A673 (cell line): Measurements from ENCODE around the gene CBFA2T3.

Source experiments
- EZH2 ChIP-seq: fragments of 200-600 bp; sonication (generic); IDR thresholded peaks from 2 replicates; pipeline ENCODE4 v1.6.1; 2017; ENCODE audit warnings: borderline replicate concordance, low read depth, mild to moderate bottlenecking, mixed read lengths, antibody characterized with exemption, low read length; ENCODE audit not compliant: poor library complexity, severe bottlenecking
- TF ChIP-seq, protein P1 (sequence below): fragments of 300-800, 200-600 bp; sonication (generic); conservative IDR thresholded peaks from 2 replicates; pipeline ENCODE4 v1.5.1; 2017; ENCODE audit warnings: low read depth, mild to moderate bottlenecking, antibody characterized with exemption, low read length, moderate library complexity, mixed read lengths

DNA sequence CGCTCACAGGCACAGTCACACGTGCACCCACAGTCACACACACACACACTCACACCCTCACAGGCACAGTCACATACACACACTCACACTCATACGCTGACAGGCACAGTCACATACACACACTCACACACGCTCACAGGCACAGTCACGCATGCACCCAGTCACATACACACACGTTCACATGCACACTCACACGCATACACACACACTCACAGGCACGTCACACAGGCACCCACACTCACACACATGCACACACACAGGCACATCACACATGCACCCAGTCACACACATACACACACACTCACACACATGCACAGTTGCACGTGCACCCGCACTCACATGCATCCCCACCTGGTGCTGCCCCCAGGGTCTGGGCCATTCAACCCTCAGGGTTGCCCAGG is 46.1 kb upstream of the CBFA2T3 start:
- TF ChIP-seq, protein P1, sequence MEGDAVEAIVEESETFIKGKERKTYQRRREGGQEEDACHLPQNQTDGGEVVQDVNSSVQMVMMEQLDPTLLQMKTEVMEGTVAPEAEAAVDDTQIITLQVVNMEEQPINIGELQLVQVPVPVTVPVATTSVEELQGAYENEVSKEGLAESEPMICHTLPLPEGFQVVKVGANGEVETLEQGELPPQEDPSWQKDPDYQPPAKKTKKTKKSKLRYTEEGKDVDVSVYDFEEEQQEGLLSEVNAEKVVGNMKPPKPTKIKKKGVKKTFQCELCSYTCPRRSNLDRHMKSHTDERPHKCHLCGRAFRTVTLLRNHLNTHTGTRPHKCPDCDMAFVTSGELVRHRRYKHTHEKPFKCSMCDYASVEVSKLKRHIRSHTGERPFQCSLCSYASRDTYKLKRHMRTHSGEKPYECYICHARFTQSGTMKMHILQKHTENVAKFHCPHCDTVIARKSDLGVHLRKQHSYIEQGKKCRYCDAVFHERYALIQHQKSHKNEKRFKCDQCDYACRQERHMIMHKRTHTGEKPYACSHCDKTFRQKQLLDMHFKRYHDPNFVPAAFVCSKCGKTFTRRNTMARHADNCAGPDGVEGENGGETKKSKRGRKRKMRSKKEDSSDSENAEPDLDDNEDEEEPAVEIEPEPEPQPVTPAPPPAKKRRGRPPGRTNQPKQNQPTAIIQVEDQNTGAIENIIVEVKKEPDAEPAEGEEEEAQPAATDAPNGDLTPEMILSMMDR = no peak
- TF ChIP-seq EZH2 = no peak
